CD4-positive, alpha-beta T cell (primary cell): ENCODE data around the gene PKD2L1. TPM values are rescaled to one million over a fixed set of nuclear protein-coding genes. Genes with fewer than 3 reads are reported as not detected.

Experiments
- ATAC-seq: fragments of 200-7000 bp; cut with Tn5 transposase; one replicate; pipeline ENCODE4 v1.10.0; 2022; ENCODE audit warnings: mild to moderate bottlenecking; ENCODE audit not compliant: poor library complexity
- CTCF ChIA-PET: fragments of 350-600 bp; sonication (Branson Sonifier 250); formaldehyde crosslinking; loops from one replicate; lab custom pipeline; 2021; ENCODE audit warnings: antibody characterized with exemption, inconsistent platforms; lab: Charles Lee
- POLR2A ChIA-PET: fragments of 350-600 bp; sonication (Branson Sonifier 250); formaldehyde crosslinking; loops from one replicate; lab custom pipeline; 2021; ENCODE audit warnings: antibody characterized with exemption, inconsistent platforms; lab: Charles Lee
- DNase-seq, 14 experiments: peaks; one replicate each; pipeline ENCODE4 v3.0.0-alpha.2; 2013 to 2020; ENCODE audit warnings: mixed read lengths in 2 of 14
- H3K27ac ChIP-seq, 2 donors: one replicate each; pipeline versions ENCODE4 v1.5.1 to v1.7.0; 2013; ENCODE audit warnings: low read length in 2 of 2, low read depth in 1 of 2, mild to moderate bottlenecking in 1 of 2
- H3K27me3 ChIP-seq, 2 experiments: 1 replicate in 1 of 2; 2 replicates in 1 of 2; pipeline versions ENCODE4 v1.6.1 to v1.7.0; 2013; ENCODE audit warnings: low read length in 2 of 2, control low read depth in 1 of 2, mild to moderate bottlenecking in 1 of 2, moderate library complexity in 1 of 2; ENCODE audit not compliant: insufficient read depth in 2 of 2, control insufficient read depth in 1 of 2
- H3K36me3 ChIP-seq: one replicate; pipeline ENCODE4 v1.6.1; 2013; ENCODE audit warnings: low read length, control low read depth; ENCODE audit not compliant: insufficient read depth
- H3K4me1 ChIP-seq: one replicate; pipeline ENCODE4 v1.6.1; 2013; ENCODE audit warnings: low read length, control low read depth; ENCODE audit not compliant: insufficient read depth
- H3K4me3 ChIP-seq: one replicate; pipeline ENCODE4 v1.5.1; 2013; ENCODE audit warnings: mild to moderate bottlenecking, low read length, moderate library complexity
- H3K9me3 ChIP-seq, 2 experiments: 1 replicate in 1 of 2; 2 replicates in 1 of 2; pipeline versions ENCODE4 v1.6.1 to v1.7.0; 2013; ENCODE audit warnings: low read length in 2 of 2, mild to moderate bottlenecking in 2 of 2, control low read depth in 1 of 2, moderate library complexity in 1 of 2; ENCODE audit not compliant: control insufficient read depth in 1 of 2, insufficient read depth in 1 of 2
- H3K27ac Mint-ChIP-seq: one replicate; pipeline ENCODE4 v1.8.0; 2020; ENCODE audit warnings: mixed read lengths
- H3K27me3 Mint-ChIP-seq: one replicate; pipeline ENCODE4 v1.8.0; 2021; ENCODE audit warnings: mixed read lengths
- H3K36me3 Mint-ChIP-seq: one replicate; pipeline ENCODE4 v1.8.0; 2021; ENCODE audit warnings: low read depth, mixed read lengths
- H3K4me1 Mint-ChIP-seq: one replicate; pipeline ENCODE4 v1.8.0; 2021; ENCODE audit warnings: low read depth, mixed read lengths
- H3K4me3 Mint-ChIP-seq: one replicate; pipeline ENCODE4 v1.8.0; 2020; ENCODE audit warnings: mild to moderate bottlenecking, mixed read lengths
- H3K9me3 Mint-ChIP-seq: one replicate; pipeline ENCODE4 v1.8.0; 2020; ENCODE audit warnings: mixed read lengths
- intact Hi-C, 2 experiments: fragments of 100-400 bp; cut with DNase I in 1 of 2; cut with micrococcal nuclease in 1 of 2; formaldehyde crosslinking; loops; one replicate each; pipeline versions ENCODE4 v1.15.1 to v1.9.0; 2023 to 2025; cut with DNase I, micrococcal nuclease
- total RNA-seq, 174 experiments: library from RNA in 2 of 174; stranded (reverse) in 2 of 174; gene quantifications; one replicate each; pipeline ENCODE4 v1.2.3 and lab custom pipeline; 2021 to 2026
- TF ChIP-seq, protein P1 (sequence below): fragments of 200-600 bp; IDR thresholded peaks from one replicate; pipeline ENCODE4 v1.8.0; 2022; ENCODE audit warnings: antibody characterized with exemption, mild to moderate bottlenecking

The PKD2L1 gene
- total RNA-seq, 2 experiments from 2014 or later, result not detected

DNA sequence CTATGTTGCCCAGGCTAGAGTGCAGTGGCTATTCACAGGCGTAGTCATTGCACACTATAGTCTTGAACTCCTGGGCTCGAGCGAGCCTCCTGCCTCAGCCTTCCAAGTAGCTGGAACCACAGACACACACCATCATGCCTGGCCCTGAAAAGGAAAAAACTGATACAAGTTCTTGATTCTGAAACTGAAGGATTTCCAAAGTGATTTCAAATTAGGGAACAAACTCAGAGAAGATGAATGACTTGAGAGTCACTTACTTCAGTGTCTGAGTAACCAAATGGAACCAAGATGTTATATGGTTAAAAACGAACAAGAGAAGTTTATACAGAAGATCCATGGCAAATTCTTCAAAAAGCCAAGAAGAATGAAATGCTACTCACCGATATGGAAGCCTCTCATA lies 77.0 kb downstream of the PKD2L1 start:
- Mint-ChIP-seq H3K9me3 (no peaks in the 10 kb centered on the region), H3K27ac (no peak overlapping the region), H3K4me3 (no peak overlapping the region), H3K27me3 (no peaks in the 10 kb centered on the region), H3K36me3 (peaks cover 92% of the 10 kb centered on the region), H3K4me1 (peaks cover 10% of the 10 kb centered on the region)
- CTCF ChIA-PET, result no interaction called here
- no peak for DNase-seq
- no peak for ATAC-seq
- H3K4me3 ChIP-seq, result no peak overlapping the region
- H3K9me3 ChIP-seq, result no peaks in the 10 kb centered on the region
- peaks cover 75% of the 10 kb centered on the region for H3K36me3 ChIP-seq
- POLR2A ChIA-PET, result no interaction called here
- TF ChIP-seq, protein P1, sequence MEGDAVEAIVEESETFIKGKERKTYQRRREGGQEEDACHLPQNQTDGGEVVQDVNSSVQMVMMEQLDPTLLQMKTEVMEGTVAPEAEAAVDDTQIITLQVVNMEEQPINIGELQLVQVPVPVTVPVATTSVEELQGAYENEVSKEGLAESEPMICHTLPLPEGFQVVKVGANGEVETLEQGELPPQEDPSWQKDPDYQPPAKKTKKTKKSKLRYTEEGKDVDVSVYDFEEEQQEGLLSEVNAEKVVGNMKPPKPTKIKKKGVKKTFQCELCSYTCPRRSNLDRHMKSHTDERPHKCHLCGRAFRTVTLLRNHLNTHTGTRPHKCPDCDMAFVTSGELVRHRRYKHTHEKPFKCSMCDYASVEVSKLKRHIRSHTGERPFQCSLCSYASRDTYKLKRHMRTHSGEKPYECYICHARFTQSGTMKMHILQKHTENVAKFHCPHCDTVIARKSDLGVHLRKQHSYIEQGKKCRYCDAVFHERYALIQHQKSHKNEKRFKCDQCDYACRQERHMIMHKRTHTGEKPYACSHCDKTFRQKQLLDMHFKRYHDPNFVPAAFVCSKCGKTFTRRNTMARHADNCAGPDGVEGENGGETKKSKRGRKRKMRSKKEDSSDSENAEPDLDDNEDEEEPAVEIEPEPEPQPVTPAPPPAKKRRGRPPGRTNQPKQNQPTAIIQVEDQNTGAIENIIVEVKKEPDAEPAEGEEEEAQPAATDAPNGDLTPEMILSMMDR, result no peak
- intact Hi-C loops, result no loop called here
- no peaks in the 10 kb centered on the region for H3K4me1 ChIP-seq
- no peak overlapping the region for H3K27ac ChIP-seq
- no peaks in the 10 kb centered on the region for H3K27me3 ChIP-seq

GRCh38 chr10:100248820-100249219 lies 81.2 kb downstream of the PKD2L1 start:
- ATAC-seq, result no peak
- H3K9me3 Mint-ChIP-seq, result no peaks in the 10 kb centered on the region
- Histone ChIP-seq H3K27me3 (no peaks in the 10 kb centered on the region), H3K27ac (no peak overlapping the region), H3K36me3 (peaks cover 82% of the 10 kb centered on the region), H3K4me1 (no peaks in the 10 kb centered on the region), H3K4me3 (no peak overlapping the region), H3K9me3 (no peaks in the 10 kb centered on the region)
- ChIA-PET CTCF (no interaction called here), POLR2A (no interaction called here)
- H3K27me3 Mint-ChIP-seq, result no peaks in the 10 kb centered on the region
- peaks cover 88% of the 10 kb centered on the region for H3K36me3 Mint-ChIP-seq
- DNase-seq, result no peak
- TF ChIP-seq, protein P1, result no peak
- no peak overlapping the region for H3K27ac Mint-ChIP-seq
- H3K4me1 Mint-ChIP-seq, result no peaks in the 10 kb centered on the region
- no peak overlapping the region for H3K4me3 Mint-ChIP-seq
- intact Hi-C loops, result no loop called here

GRCh38 chr10:100245484-100246220 lies 84.4 kb downstream of the PKD2L1 start:
- Histone ChIP-seq H3K9me3 (no peaks in the 10 kb centered on the region), H3K4me1 (no peaks in the 10 kb centered on the region), H3K36me3 (peaks cover 82% of the 10 kb centered on the region), H3K27ac (no peak overlapping the region), H3K4me3 (no peak overlapping the region), H3K27me3 (no peaks in the 10 kb centered on the region)
- POLR2A ChIA-PET, result no interaction called here
- peaks cover 91% of the 10 kb centered on the region for H3K36me3 Mint-ChIP-seq
- H3K27me3 Mint-ChIP-seq, result no peaks in the 10 kb centered on the region
- ATAC-seq, result no peak
- H3K9me3 Mint-ChIP-seq, result no peaks in the 10 kb centered on the region
- no peak overlapping the region for H3K4me3 Mint-ChIP-seq
- no peak for DNase-seq
- peaks cover 2% of the 10 kb centered on the region for H3K4me1 Mint-ChIP-seq
- CTCF ChIA-PET, result no interaction called here
- no peak overlapping the region for H3K27ac Mint-ChIP-seq
- TF ChIP-seq, protein P1, result no peak
- intact Hi-C loops, result no loop called here
